Endometrial microvascular endothelial cells (primary cell): ENCODE data around the gene OR2A25. TPM values are rescaled to one million over a fixed set of nuclear protein-coding genes. Genes with fewer than 3 reads are reported as not detected.
"Not testable (repeated sequence)": the region's sequence is repeated elsewhere in the genome, so short reads cannot be mapped to it uniquely, and the experiment has no call there.

ENCODE experiments used
- in situ Hi-C: cut with HindIII; loops from 2 replicates; pipeline ENCODE4 v1.10.0; 2017; ENCODE audit warnings: low sequenced_read_pairs, low pct_unique_long_range_greater_than_20kb; ENCODE audit errors: inconsistent ontology term
- total RNA-seq: library from RNA; depleted of rRNA; stranded (reverse); fragments of >200 nt; gene quantifications from one replicate; pipeline ENCODE4 v1.2.3, GENCODE V29; 2015; ENCODE audit errors: inconsistent ontology term

Gene OR2A25
- total RNA-seq, 1 donor from 2014 or later, result not detected

GRCh38 chr7:144050884-144051283 is 18.7 kb upstream of the OR2A25 start:
- in situ Hi-C loops, result not testable (repeated sequence)

DNA sequence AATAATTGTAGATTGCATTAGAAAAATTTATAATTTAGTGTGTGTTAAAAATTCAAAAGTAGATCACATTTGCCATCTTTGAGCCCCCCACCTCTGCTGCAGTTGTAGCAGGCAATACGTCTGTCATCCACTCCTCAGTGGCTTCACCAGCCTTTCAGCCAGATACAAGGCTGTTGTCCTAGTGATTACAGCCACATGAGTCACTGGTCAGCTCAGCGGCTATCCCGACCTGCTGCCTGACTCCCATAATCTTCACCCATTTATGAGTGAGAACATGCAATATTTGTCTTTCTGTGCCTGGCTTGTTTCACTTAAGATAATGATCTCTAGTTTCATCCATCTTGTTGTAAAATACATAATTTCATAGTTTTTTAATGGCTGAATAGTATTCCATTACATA is 11.7 kb upstream of the OR2A25 start:
- in situ Hi-C loops, result no loop called here

DNA sequence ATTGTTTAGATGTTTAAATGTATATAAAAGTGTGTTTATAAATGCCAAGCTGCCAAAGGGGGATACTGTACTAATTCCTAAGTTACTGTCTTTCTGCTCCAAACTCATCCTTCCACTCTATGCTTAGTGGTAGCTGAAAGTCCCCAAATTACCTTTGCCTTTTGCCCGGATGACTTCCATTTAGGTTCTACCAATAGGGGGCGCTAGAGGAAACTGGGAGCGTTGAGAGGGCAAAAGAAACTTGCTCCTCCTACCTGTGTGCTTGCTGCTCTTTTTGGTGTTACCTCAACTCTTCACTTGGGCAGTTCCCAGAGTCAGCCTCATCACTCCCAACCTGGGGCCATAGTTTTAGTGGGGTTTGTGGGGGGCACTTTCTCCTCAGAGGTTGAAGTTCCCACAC is 5.9 kb upstream of the OR2A25 start:
- in situ Hi-C loops, result no loop called here

DNA sequence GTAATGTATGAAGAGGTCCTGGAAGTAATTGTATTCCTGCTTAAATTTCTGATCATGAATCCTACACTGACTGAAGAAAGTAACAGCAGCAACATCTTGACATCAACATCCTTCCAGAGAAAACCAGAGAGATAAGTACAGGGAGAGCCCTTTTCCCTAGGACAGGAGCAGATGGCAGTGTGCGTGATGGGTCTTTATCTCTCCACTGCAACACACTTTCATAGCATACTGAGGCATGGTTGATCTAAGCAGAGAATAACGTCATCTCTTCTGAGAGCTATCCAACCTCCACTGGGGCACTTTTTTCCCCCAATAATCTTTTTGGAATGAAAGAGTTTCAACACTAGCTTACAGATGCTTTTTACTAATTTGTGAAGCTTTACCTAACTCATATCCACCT is 342 bp downstream of the OR2A25 start:
- in situ Hi-C loops, result no loop called here

DNA sequence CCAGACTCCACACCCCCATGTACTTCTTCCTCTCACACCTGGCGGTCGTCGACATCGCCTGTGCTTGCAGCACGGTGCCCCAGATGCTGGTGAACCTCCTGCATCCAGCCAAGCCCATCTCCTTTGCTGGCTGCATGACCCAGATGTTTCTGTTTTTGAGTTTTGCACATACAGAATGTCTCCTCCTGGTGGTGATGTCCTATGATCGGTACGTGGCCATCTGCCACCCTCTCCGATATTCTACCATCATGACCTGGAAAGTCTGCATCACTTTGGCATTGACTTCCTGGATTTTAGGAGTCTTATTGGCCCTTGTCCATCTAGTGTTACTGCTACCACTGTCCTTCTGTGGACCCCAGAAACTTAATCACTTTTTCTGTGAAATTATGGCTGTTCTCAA is 4.8 kb downstream of the OR2A25 start:
- in situ Hi-C loops, result no loop called here

DNA sequence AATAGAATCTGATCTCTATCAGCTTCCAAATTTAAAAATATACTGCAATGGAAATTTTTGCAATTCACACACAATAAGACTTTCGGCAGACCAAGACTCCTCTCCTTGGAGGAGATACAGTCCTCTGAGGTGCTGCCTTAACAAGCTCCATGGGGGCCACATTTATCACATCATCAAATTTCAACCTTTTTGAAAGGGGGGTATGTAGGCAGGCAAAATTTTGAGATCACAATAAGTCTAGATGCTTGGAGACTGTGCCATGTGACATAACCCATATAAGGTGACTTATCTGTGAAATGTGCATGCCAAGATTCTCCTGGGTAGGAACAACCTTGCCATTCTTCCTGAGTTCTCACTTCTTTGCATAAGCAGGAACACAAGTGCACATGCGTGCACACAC is 16.4 kb downstream of the OR2A25 start, which contains the start of gene OR2A12:
Gene OR2A12 (plus strand): TSS at position 301 of the 400 bp plus-strand sequence. CDS start 8,830 bp downstream, outside the sequence.
- in situ Hi-C loops, result no loop called here

GRCh38 chr7:144086730-144087129 is 17.1 kb downstream of the OR2A25 start:
- in situ Hi-C loops, result no loop called here

GRCh38 chr7:144087230-144087629 is 17.6 kb downstream of the OR2A25 start:
- in situ Hi-C loops, result no loop called here

DNA sequence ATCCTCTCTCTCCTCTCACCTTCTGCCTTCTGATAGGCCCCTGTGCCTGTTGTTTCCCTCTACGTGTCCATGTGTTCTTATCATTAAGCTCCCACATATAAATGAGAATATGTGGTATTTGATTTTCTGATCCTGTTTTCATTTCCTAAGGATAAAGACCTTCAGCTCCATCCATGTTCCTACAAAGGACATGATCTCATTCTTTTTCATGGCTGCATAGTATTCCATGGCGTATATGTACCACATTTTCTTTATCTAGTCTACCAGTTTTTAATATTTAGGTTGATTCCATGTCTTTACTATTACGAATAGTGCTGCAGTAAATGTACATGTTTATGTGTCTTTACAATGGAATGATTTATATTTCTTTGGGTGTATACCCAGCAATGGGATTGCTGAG is 21.1 kb downstream of the OR2A25 start:
- in situ Hi-C loops, result no loop called here

GRCh38 chr7:144098776-144099175 is 29.2 kb downstream of the OR2A25 start:
- in situ Hi-C loops, result no loop called here

DNA sequence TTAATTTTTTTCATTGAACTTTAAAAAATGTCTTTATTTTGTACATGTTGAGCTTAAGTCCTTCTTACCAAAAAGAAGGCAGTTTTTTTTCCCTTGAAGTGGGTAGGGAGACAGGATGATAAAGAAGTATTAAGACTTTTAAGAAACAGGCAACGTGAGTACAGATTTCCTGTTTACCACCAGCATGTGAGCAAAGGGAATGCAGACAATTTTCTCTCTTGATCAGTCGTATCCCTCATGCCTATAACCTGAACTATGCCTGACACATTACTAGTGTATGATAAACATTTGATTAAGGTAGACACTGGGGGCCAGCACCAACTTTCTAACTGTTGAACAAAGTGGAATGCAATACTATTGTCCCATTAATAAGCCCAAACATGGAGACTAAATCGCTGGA is 31.0 kb downstream of the OR2A25 start:
- in situ Hi-C loops, result no loop called here

DNA sequence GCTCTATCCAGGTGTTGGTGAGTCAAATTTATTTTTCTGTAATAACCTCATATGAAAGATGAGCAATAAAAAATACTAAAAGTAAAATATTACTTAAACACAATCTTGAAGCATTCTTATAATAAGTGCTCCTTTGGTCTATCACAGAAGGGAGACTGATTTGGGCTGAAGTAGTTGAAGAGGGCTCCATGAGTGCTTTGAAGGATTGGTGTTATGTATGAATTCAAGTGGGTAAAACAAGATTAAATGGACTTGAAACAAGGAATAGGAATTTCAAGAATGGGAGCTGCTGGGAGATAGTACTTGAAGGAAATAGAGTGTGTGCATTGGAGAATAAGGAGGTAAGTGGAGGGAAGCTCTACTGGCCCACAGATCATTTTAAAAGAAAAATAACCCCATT is 32.4 kb downstream of the OR2A25 start:
- in situ Hi-C loops, result no loop called here

DNA sequence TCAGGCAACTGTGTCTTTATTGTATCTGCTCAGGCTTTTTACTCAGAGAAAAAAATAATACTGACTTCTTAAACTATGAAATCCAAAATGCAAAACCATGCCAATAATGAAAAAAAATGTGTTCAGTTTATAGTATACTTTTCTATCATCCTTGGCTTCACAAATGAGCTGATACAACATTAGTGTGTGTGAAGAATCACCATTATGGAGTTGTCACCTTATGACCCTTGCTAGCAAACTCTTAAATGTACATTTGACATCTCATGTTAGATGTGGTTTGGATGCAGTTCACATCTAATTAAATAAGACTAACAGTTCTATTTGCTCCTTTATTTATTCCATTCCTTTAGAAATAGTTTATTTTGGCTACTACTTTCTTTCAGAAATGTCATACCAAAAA is 35.6 kb downstream of the OR2A25 start:
- in situ Hi-C loops, result no loop called here

GRCh38 chr7:144109283-144109682 is 39.7 kb downstream of the OR2A25 start, which contains the start of gene OR2A2:
Gene OR2A2 (plus strand): TSS chr7:144109583. CDS start chr7:144109583, 0 bp downstream.
- in situ Hi-C loops, result no loop called here

DNA sequence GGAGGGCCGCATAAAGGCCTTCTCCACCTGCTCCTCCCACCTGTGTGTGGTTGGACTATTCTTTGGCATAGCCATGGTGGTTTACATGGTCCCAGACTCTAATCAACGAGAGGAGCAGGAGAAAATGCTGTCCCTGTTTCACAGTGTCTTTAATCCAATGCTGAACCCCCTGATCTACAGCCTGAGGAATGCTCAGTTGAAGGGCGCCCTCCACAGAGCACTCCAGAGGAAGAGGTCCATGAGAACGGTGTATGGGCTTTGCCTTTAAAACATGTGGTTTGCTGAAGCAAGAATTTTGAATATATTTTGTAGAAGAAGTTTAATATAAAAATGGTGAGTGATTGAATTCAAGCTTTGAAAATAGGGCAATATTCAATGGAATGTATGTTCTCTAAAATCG is 40.7 kb downstream of the OR2A25 start:
- in situ Hi-C loops, result no loop called here

DNA sequence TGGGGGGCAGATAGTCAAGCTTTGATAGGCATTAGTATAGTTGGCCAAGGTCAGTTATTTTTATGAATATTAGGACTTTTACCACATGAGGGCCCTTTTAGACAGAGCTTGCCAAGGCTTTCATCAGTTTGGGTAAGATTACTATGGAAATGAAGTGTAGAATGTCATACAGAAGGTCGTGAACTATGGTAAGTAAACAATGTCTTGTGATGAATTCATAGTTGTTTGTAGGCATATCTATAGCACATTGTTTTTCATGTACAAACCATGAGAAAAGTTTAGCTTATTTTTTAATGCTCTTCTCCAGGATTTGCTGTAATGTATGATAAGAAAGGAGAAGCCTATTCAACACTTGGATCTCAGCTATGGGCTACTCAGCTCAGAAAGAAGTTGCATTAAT is 44.0 kb downstream of the OR2A25 start:
- in situ Hi-C loops, result no loop called here

DNA sequence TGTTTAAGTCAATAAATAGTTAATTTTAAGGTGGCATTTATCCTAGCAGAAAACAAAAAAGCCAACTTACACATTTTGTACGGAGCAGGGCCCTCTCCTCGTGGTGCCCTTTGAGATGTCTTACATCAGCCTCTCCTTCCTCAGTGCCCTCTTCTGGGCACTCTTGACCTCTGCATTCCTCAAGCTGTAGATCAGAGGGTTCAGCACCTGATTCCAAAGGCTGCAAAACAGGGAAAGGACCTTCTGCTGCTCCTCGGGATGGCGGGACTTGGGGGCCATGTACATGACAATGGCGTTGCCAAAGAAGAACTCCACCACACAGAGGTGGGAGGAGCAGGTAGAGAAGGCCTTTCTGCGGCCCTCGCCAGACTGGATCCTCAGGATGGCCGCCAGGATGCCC is 48.7 kb downstream of the OR2A25 start:
- in situ Hi-C loops, result no loop called here

DNA sequence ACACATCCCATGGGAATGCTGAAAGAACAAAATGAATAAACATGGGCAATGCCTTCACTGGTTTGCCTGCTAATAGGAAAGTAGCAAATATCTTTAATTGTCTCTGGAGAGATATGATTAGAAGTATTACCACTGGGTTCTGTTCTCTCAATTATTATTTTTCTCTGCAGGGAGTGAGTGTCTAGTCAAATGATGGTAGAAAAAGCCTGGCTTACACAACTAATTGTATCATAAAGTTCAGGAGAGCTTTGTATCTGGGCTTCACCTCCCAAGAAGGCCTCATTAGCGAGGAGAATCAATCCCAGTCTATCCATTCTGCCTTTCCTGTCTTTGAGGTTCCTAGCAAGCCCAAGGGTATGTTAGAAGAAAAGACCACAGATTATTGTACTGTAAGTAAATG is 53.3 kb downstream of the OR2A25 start, which contains the start of gene OR2A14:
Gene OR2A14 (plus strand): TSS at position 301 of the 400 bp plus-strand sequence. CDS start 5,937 bp downstream, outside the sequence.
- in situ Hi-C loops, result no loop called here
